Activated CD4-positive, alpha-beta T cell treated with anti-CD3 and anti-CD28 coated beads, Interleukin-2, amount 50 U/mL, for 4 hours (primary cell): ENCODE measurements around the gene RELN.

Source experiments
- DNase-seq, 2 experiments: peaks; one replicate each; pipeline ENCODE4 v3.0.0-alpha.2; 2020

RELN gene

DNA sequence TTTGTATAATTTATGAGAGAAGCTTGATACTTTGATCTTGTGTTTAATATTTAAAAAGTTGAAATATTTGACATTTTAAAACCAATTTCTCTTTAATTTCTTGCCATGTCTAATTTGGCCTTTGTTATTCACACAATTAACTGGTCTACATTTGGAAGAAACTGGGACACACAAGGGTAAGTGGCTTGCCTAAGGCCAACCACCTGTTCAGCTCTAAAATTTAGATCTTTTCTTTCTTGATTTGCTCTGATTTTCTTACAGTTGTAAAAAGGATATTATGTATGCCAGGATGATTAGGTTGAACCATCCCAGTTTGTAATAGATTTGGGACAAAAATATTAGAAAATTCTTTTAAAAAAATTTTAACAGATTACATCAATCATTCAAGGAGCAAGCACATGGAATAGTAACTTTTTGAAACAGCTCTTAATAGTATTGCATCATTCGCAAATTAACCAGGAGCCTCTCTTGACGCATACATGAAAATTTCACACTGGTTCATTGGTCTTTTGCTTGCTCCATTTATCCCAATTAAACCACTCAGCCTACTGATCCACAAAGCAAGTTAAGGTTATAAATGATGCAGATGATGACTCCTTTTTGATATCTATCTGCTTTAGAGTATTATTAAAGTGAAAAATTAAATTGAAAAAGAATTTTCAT lies 321.0 kb downstream of the RELN start:
- no peak for DNase-seq

DNA sequence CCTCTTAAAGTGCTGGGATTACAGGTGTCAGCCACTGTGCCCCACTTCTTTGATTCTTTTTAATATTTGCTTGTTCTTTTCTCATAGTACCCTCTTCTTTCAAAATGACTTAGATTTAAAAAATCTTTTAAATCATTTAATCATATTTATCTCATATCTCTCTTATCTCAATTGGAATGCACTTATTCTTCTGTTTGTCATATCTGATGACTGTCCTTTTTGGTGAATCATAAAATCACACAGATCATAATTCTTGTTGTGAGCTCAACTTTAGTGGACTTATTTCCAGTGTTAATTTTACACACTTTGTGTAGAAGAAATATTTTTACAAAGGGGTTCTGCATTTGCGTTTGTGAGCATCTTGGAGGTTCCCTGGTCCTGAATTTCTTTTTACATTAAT lies 323.1 kb downstream of the RELN start:
- DNase-seq: no peak

GRCh38 chr7:103664577-103664976 lies 324.9 kb downstream of the RELN start:
- DNase-seq: no peak

DNA sequence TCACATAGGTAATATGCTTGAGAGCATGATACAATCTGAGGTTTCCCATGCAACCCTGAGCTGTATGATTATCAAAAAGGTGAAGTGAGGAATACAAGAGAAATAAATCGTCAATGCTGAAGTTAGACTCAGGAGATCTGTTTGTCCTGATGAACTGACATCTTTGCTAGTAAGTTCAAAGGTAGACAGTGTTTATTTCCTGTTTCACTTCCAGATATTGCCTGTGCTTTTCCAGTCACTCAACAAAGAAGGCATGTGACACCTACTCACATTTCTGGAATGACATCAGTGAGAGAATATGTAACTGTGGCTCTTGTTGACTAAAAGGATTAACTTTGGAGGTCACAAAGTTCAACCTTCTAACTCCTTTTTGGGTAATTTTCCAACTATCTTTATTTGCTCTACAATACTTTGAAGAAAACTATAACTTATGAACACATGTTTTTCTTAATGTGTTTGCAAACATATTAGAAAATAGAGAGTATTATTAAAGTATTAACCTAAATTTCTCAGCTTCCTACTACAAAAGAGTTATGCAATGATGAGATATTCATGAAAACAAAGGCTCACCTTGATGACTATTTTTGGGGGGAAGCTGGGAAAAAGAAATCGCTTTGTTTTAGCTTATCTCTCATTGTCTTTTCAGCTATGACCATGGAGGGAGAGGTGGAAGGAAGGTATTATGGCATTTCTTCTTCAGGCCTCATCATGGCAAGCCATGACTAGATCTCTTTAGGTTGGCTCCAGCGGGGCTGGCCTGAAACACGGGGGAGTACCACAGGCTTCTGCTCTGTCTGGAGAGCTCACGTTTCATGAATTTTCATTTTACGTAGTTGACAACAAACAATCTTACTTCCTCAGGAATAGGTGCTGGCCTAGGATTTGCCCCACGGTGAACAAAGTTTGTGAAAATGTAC lies 328.7 kb downstream of the RELN start:
- no peak for DNase-seq

GRCh38 chr7:103658055-103659005 lies 331.1 kb downstream of the RELN start:
- no peak for DNase-seq

- no peak for DNase-seq
These were observed 332.0 kb downstream of the RELN start for GRCh38 chr7:103657474-103657894.

DNA sequence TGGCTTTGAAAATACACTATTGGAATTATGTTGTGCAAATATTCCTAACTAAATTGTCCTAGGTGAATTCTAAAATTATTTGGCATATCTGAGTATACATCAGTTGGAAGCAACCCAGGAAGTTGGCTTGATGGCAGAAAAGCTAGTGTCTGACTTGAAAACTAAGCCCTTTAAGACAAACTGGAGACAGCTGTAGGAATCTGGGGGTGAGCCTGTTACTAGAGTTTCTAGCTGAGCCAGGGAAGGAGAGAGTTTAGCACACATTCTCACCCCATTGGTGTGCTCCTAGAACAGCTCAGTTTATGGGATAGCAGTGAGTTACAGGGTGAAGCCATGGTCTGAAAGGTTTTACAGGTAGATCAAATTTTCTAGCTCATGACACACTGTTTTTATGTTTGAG lies 333.2 kb downstream of the RELN start:
- DNase-seq: no peak

DNA sequence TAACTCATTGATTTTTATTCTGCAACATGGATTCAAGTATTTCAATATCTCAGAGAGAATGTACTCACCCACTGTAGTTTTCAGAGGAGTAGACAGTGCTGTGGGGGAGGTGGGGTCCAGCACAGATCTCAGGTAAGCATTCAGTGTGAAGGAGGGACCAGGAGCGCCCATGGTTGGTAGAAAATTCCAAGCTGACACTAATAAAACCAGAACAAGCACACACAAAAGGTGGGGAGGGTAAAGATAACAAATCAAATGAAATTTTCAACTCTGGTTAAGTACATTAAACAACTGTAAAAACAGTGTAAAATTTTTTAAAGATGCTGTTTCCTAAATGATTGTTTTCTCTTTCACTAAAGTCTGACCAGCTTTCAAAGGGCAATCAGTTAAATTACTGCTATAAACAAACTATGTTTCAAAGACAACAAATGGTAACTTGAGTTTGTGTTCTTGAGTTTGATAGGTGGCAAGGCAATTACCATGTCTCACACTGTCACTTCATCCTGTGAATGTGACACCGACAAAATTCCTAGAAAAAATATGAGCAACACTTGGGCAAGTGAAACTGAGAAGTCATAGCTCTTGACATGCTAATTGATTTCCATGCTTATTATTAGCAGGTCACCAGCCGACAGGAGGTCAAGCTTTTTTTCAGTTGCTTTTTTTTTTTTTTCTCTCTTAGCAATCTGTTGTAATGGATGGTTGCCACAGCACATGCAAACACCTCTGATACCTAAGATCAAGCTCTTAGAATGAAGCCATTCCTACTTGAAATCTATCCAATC lies 337.7 kb downstream of the RELN start:
- no peak for DNase-seq

DNA sequence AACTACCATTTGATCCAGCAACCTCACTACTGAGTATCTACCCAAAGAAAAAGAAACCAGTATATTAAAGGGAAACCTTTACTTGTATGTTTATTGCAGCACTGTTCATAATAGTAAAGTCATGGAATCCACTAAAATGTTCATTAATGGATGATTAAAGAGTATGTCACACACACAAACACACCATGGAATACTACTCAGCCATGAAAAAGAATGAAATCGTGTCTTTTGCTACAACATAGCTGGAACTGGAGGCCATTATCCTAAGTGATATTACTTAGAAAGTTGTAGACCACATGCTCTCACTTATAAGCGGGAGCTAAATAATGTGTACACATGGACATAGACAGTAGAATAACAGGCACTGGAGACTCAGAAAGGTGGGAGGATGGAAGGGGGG lies 340.4 kb downstream of the RELN start:
- DNase-seq: no peak

- DNase-seq: no peak
These were observed 341.3 kb downstream of the RELN start for GRCh38 chr7:103648135-103648534.

DNA sequence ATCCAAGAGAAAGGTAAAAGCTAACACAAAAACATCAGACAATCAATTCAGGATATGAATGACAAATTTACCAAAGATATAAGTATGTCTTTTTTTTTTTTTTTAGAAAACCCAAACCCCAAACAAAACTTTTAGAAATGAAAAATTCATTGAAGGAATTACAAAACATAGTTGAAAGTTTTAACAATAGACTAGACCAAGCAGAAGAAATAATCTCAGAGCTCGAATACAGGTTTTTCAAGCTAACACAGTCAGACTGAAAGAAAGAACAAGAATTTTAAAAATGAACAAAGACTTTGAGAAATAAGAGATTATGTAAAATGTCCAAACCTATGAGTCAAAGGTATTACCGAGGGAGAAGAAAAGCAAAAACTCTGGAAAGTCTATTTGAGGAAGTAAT lies 345.1 kb downstream of the RELN start:
- DNase-seq: no peak

GRCh38 chr7:103640031-103640779 lies 349.3 kb downstream of the RELN start:
- no peak for DNase-seq

- DNase-seq: no peak
These were observed 351.7 kb downstream of the RELN start for GRCh38 chr7:103637726-103638125.

DNA sequence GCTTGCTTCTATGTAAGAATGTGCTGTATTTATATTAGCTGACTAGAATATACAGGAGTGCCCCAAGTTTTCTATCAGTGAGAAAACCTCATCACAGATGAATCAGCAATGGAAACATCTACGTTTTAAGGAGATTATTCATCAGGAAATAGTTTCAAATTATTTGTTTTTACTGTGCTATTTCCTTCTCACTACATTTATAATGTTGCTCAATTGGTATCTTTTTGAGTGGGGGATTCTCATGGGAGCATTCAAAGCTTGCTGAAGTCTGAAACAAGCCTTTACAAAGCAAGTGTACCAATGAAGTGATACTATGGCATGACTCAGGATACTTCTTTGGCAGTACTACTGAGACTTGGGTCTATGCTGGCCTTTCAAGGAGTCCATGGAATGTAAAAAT lies 352.4 kb downstream of the RELN start:
- no peak for DNase-seq

- no peak for DNase-seq
These were observed 353.3 kb downstream of the RELN start for GRCh38 chr7:103636153-103636552.

DNA sequence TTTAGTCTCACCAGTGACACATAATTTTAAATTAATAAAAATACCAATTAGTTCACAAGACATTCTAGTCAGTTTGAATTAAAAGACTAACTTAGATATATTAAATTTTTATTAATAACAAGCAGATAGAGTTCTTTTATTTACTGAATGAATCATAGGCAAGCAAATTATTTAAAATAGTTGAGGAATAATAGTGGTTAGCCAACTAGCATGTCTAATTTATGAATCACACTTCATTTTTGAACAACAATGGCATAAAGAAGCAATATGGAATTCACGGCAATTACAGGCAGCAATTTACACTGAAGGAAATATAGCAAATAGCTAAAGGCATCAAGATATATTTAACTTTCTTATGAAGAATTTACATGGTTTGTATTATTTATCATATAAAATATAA lies 356.5 kb downstream of the RELN start:
- no peak for DNase-seq

DNA sequence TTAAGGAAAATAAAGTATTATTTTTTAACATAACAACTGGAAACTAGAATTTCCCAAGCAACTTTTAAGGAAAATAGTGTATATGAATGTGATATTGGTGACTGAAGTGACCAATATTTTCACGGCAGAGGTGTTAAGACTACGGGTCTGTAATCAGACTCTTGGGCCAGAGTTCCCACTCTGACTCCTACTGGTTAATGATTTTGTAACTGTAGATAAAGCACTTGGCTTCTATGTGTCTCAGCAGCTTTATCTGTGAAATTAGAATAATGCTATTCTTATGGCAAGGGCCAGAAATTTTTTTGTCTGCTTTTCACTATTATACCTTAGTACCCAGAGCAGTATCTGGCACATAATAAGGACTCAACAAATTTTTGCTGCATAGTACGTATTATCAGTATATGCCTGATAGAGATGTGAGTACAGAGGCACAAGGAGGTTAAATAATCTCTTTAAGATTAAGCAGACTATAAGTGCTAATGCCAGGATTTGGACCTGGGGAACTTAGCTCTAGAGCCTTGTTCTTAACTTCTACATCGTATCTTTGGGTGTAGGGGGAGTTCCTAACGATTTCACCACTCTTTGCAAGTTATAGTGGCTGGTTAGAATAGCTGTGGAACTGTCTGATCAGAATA lies 357.3 kb downstream of the RELN start:
- DNase-seq: no peak

DNA sequence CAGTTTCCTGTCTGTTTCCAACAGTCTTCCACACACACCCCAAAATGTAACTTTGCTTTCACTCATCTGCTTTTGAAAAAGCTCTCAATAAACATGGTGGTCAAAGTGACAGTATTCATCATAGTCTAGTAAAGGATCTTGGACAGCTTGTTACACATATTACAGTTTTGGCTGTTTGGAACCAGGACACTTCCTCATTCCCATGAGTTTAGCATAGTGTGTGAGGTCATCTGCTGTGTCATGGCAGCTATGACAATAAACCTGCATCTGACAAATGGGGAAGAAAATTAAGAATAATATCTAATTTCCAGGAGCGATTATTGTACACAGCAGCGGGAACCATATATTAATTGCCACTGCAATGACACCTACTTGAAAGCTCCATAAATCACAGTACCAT lies 359.1 kb downstream of the RELN start:
- DNase-seq: no peak

- DNase-seq: no peak
These were observed 360.7 kb downstream of the RELN start for GRCh38 chr7:103628742-103629141.

DNA sequence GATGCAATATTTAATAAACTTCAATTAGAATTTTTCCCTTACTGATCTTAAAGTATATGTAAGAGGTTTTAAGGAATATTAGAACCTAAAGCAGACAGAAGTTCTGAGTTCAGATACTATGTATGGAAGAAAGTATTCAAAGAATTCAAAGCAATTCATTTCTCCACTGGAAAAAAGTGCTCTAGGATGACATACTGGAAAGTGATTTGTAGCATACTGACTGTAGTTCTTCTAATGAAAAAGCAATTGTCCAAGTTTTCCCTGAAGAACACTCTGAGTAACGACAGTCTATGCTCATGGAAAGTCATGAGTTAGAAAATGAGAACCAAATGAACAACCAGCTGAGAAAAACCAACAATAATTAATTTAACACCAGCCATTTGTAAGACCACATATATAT lies 362.7 kb downstream of the RELN start:
- no peak for DNase-seq

DNA sequence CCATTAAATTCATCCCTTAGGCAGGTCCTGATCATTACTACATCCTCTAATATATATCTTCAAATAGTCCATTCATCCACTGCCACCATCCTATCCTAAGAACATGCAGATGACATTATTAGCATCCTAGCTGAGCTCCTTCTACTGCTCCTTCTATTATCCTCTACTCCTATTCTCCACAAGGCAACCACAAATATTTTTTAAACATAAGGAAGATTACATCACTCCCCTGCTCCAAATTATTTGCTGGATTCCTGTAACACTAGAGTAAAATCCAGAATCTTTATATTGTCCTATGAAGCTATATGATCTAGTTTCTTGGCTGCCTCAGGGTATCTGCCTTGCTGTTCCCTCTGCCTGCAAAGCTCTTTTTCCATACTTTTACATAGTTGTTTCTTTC lies 367.2 kb downstream of the RELN start:
- DNase-seq: no peak
